AG04449 (cell line): ENCODE results near the gene SERPINH1.

Experiments used
- CTCF ChIA-PET: fragments of 350-600 bp; formaldehyde crosslinking; extraction: SDS; loops from one replicate; lab custom pipeline; 2021; ENCODE audit warnings: antibody characterized with exemption; lab: Yijun Ruan, JAX
- POLR2A ChIA-PET: fragments of 400-600, 350-600 bp; formaldehyde crosslinking; extraction: SDS; loops from one replicate; lab custom pipeline; 2020; ENCODE audit warnings: antibody characterized with exemption, inconsistent platforms; lab: Yijun Ruan, JAX
- DNase-seq: peaks from one replicate; pipeline ENCODE4 v3.0.0-alpha.2; 2010; ENCODE audit warnings: low read depth, low spot score
- H3K4me3 ChIP-seq: 2 replicates; pipeline ENCODE4 v1.5.1; 2011; ENCODE audit warnings: low read depth, mild to moderate bottlenecking, control low read depth, low read length
- TF ChIP-seq, protein P1 (sequence below): IDR thresholded peaks from one replicate; pipeline ENCODE4 v1.5.1; 2011; ENCODE audit warnings: mild to moderate bottlenecking, moderate library complexity, low read length, control low read depth, inconsistent platforms; ENCODE audit not compliant: insufficient read depth; ENCODE audit errors: missing control alignments

The SERPINH1 gene

DNA sequence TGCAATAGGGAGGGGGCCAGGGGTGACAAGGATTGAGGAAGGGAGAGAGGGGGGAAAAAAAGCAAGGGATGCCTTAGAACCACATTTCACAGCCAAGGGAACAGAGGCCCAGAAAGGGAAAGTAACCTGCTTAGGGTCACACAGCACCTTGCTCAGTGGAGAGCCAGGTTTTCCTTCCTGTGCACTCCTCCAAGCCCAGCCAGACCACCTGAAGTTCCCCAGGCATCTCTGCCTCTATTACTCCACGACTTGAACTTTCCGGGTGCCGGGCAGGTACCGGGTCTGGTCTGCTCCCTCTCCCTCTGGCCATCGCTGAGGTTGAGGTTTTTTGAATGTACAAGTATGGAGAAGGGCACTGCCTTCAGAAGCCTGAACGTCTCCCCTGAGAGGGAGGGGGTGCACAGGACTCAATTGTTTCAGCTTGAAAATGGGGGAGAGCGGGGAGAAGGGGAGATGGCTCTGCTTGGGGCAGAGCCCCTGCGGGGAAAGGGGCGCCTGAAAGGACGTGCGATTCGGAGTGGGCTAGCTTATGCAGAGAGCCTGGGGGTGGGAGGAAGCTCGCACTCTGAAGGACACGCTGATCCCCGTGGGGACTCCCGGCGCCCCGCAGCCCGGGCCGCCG is 516 bp upstream of the SERPINH1 start:
- no peak for DNase-seq
- H3K4me3 ChIP-seq, result peak overlapping the region; percentile 91
- POLR2A ChIA-PET, result interaction anchor here (1.7 to 7.4 kb wide), 5 partner anchors 8 to 22 kb away, joined by 4 to 168 read pairs (median 19); no protein-coding TSS in a partner anchor
- TF ChIP-seq, protein P1, sequence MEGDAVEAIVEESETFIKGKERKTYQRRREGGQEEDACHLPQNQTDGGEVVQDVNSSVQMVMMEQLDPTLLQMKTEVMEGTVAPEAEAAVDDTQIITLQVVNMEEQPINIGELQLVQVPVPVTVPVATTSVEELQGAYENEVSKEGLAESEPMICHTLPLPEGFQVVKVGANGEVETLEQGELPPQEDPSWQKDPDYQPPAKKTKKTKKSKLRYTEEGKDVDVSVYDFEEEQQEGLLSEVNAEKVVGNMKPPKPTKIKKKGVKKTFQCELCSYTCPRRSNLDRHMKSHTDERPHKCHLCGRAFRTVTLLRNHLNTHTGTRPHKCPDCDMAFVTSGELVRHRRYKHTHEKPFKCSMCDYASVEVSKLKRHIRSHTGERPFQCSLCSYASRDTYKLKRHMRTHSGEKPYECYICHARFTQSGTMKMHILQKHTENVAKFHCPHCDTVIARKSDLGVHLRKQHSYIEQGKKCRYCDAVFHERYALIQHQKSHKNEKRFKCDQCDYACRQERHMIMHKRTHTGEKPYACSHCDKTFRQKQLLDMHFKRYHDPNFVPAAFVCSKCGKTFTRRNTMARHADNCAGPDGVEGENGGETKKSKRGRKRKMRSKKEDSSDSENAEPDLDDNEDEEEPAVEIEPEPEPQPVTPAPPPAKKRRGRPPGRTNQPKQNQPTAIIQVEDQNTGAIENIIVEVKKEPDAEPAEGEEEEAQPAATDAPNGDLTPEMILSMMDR, result no peak
- CTCF ChIA-PET, result interaction anchor here (3.1 to 4.3 kb wide), 2 partner anchors 7 to 12 kb away, joined by 18 to 21 read pairs; no protein-coding TSS in a partner anchor

GRCh38 chr11:75562836-75563484 is 907 bp downstream of the SERPINH1 start:
- CTCF ChIA-PET, result interaction anchor here (0.7 to 7.1 kb wide), 4 partner anchors 9 to 118 kb away, joined by 3 to 96 read pairs (median 16); no protein-coding TSS in a partner anchor
- POLR2A ChIA-PET, result interaction anchor here (0.8 to 7.4 kb wide), 7 partner anchors 8 to 21 kb away, joined by 3 to 168 read pairs (median 8); no protein-coding TSS in a partner anchor
- TF ChIP-seq, protein P1, result no peak
- DNase-seq, result no peak
- peak overlapping the region; percentile 91 for H3K4me3 ChIP-seq

GRCh38 chr11:75563501-75563977 is 1.5 kb downstream of the SERPINH1 start:
- TF ChIP-seq, protein P1, result no peak
- ChIA-PET CTCF (interaction anchor here (0.9 to 7.1 kb wide), 5 partner anchors 9 to 119 kb away, joined by 3 to 96 read pairs (median 18); no protein-coding TSS in a partner anchor), POLR2A (interaction anchor here (0.9 to 7.4 kb wide), 5 partner anchors 7 to 39 kb away, joined by 3 to 168 read pairs (median 19); no protein-coding TSS in a partner anchor)
- DNase-seq, result no peak
- H3K4me3 ChIP-seq, result peak overlapping the region; percentile 91

- peak overlapping the region; percentile 91 for H3K4me3 ChIP-seq
- ChIA-PET POLR2A (interaction anchor here (0.9 to 7.4 kb wide), 4 partner anchors 11 to 39 kb away, joined by 3 to 168 read pairs (median 49); no protein-coding TSS in a partner anchor), CTCF (interaction anchor here (0.9 to 7.1 kb wide), 5 partner anchors 10 to 119 kb away, joined by 3 to 96 read pairs (median 18); no protein-coding TSS in a partner anchor)
- DNase-seq, result peak; percentile 67
- TF ChIP-seq, protein P1, result peak; percentile 79
Measured at GRCh38 chr11:75563978-75564552, 2.0 kb downstream of the SERPINH1 start.

DNA sequence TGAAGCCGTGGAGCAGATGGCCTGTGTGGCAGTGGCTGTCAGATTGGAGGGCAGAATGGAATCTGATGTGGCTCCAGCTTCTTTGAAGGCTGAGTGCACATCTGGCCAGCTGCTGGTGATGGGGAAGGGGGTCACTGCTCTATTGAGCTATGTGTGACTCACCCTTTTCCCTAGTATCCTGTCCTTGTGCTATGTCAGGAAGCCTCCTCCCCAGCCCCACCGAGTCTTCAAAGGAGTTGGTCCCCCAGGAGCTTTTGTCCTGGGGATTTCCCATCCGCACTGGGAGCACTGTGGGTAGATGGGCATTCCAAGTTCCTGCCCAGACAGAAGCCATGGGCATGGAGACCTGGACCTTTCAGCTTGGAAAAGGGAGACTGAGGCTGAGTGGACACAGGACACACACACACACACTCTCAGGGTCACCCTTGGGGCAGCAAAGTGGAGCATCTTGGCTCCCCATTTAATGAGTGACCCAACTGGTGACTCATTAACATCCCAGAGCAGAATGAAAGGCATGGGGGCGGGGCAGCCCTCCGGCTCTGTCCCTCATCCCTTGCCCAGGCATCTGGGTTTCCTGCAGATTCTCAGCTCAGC is 3.3 kb downstream of the SERPINH1 start:
- POLR2A ChIA-PET, result interaction anchor here (1.0 to 7.4 kb wide), 3 partner anchors 11 to 31 kb away, joined by 5 to 168 read pairs (median 79); no protein-coding TSS in a partner anchor
- TF ChIP-seq, protein P1, result no peak
- H3K4me3 ChIP-seq, result peak overlapping the region; percentile 91
- no peak for DNase-seq
- CTCF ChIA-PET, result interaction anchor here (0.9 to 7.1 kb wide), 6 partner anchors 12 to 177 kb away, joined by 3 to 96 read pairs (median 6); no protein-coding TSS in a partner anchor
